GM18868 (cell line): ENCODE measurements around the gene NDUFA13.

ENCODE experiments used
- ATAC-seq: cut with Tn5 transposase; IDR thresholded peaks from one replicate; pipeline ENCODE4 v1.9.1; 2021; ENCODE audit warnings: mild to moderate bottlenecking, moderate library complexity; ENCODE audit not compliant: unreplicated experiment

NDUFA13 gene

GRCh38 chr19:19531951-19532805 is 16.2 kb downstream of the NDUFA13 start:
- ATAC-seq, result peak; percentile 61

GRCh38 chr19:19532806-19533701 is 17.0 kb downstream of the NDUFA13 start:
- no peak for ATAC-seq

GRCh38 chr19:19533841-19534240 is 17.8 kb downstream of the NDUFA13 start:
- ATAC-seq, result no peak

- ATAC-seq, result no peak
These were observed 18.7 kb downstream of the NDUFA13 start for GRCh38 chr19:19534556-19535265.

GRCh38 chr19:19535311-19536191 is 19.5 kb downstream of the NDUFA13 start:
- ATAC-seq, result no peak

GRCh38 chr19:19537075-19538048 is 21.3 kb downstream of the NDUFA13 start:
- no peak for ATAC-seq

GRCh38 chr19:19538061-19538784 is 22.2 kb downstream of the NDUFA13 start, which contains the start of gene CILP2:
TSS of gene CILP2 (plus strand) at chr19:19538265. CDS start at chr19:19538350, 85 bp downstream.
- no peak for ATAC-seq

- ATAC-seq, result no peak
These were observed 22.8 kb downstream of the NDUFA13 start for GRCh38 chr19:19538785-19539166.

- no peak for ATAC-seq
These were observed 23.7 kb downstream of the NDUFA13 start for GRCh38 chr19:19539698-19540063.

- ATAC-seq, result no peak
These were observed 24.2 kb downstream of the NDUFA13 start for GRCh38 chr19:19540064-19540714.

GRCh38 chr19:19540715-19541515 is 24.9 kb downstream of the NDUFA13 start:
- ATAC-seq, result no peak

GRCh38 chr19:19541616-19542015 is 25.6 kb downstream of the NDUFA13 start:
- no peak for ATAC-seq

GRCh38 chr19:19542507-19542906 is 26.5 kb downstream of the NDUFA13 start:
- no peak for ATAC-seq

GRCh38 chr19:19543101-19543500 is 27.1 kb downstream of the NDUFA13 start:
- ATAC-seq, result no peak

- ATAC-seq, result no peak
These were observed 27.6 kb downstream of the NDUFA13 start for GRCh38 chr19:19543640-19544039.

- ATAC-seq, result no peak
These were observed 28.4 kb downstream of the NDUFA13 start for GRCh38 chr19:19544257-19544953.
